HUES48 (cell line): Measurements from ENCODE around the gene MRAP.
A peak's percentile ranks its signal among the peaks of the same experiment; 100 is the strongest.

Source experiments
- H3K27ac ChIP-seq: one replicate; pipeline ENCODE4 v1.7.0; 2013; ENCODE audit warnings: low read depth, low read length, inconsistent platforms
- H3K27me3 ChIP-seq: 2 replicates; pipeline ENCODE4 v1.6.1; 2013; ENCODE audit warnings: mild to moderate bottlenecking, low read length; ENCODE audit not compliant: control insufficient read depth, insufficient read depth
- H3K36me3 ChIP-seq: 2 replicates; pipeline ENCODE4 v1.6.1; 2013; ENCODE audit warnings: low read length; ENCODE audit not compliant: control insufficient read depth, insufficient read depth
- H3K4me1 ChIP-seq: 2 replicates; pipeline ENCODE4 v1.6.1; 2013; ENCODE audit warnings: mild to moderate bottlenecking, low read length; ENCODE audit not compliant: control insufficient read depth, insufficient read depth
- H3K4me3 ChIP-seq: 2 replicates; pipeline ENCODE4 v1.5.1; 2013; ENCODE audit warnings: mild to moderate bottlenecking, low read depth, low read length
- H3K9ac ChIP-seq: 2 replicates; pipeline ENCODE4 v1.6.1; 2013; ENCODE audit warnings: mild to moderate bottlenecking, low read depth, low read length, moderate library complexity
- H3K9me3 ChIP-seq: 2 replicates; pipeline ENCODE4 v1.6.1; 2013; ENCODE audit warnings: low read length; ENCODE audit not compliant: control insufficient read depth, insufficient read depth

Gene MRAP

GRCh38 chr21:32322103-32322502 is 23.4 kb downstream of the MRAP start:
- no peaks in the 10 kb centered on the region for H3K4me1 ChIP-seq
- H3K27me3 ChIP-seq: no peaks in the 10 kb centered on the region
- no peaks in the 10 kb centered on the region for H3K9me3 ChIP-seq
- H3K9ac ChIP-seq: no peak overlapping the region
- peaks cover 100% of the 10 kb centered on the region for H3K36me3 ChIP-seq
- H3K27ac ChIP-seq: no peak overlapping the region
- no peak overlapping the region for H3K4me3 ChIP-seq

- no peaks in the 10 kb centered on the region for H3K9me3 ChIP-seq
- H3K4me1 ChIP-seq: no peaks in the 10 kb centered on the region
- peaks cover 100% of the 10 kb centered on the region for H3K36me3 ChIP-seq
- H3K4me3 ChIP-seq: no peak overlapping the region
- H3K27ac ChIP-seq: no peak overlapping the region
- no peak overlapping the region for H3K9ac ChIP-seq
- H3K27me3 ChIP-seq: no peaks in the 10 kb centered on the region
Observed at GRCh38 chr21:32322676-32323075, 24.0 kb downstream of the MRAP start.

- H3K27me3 ChIP-seq: no peaks in the 10 kb centered on the region
- peaks cover under 1% of the 10 kb centered on the region; the same call in 1 of the 2 replicates for H3K4me1 ChIP-seq
- no peak overlapping the region for H3K27ac ChIP-seq
- no peak overlapping the region for H3K9ac ChIP-seq
- peaks cover 98% of the 10 kb centered on the region for H3K36me3 ChIP-seq
- H3K4me3 ChIP-seq: no peak overlapping the region
- H3K9me3 ChIP-seq: no peaks in the 10 kb centered on the region
Observed at GRCh38 chr21:32325706-32326105, 27.1 kb downstream of the MRAP start.

- Histone ChIP-seq H3K36me3 (peaks cover 93% of the 10 kb centered on the region), H3K4me1 (peaks cover 7% of the 10 kb centered on the region; the same call in 1 of the 2 replicates)
Observed at GRCh38 chr21:32328595-32328994, 29.9 kb downstream of the MRAP start.

GRCh38 chr21:32329331-32329730 is 30.7 kb downstream of the MRAP start:
- Histone ChIP-seq H3K4me1 (peaks cover 7% of the 10 kb centered on the region; the same call in 1 of the 2 replicates), H3K27ac (no peak overlapping the region), H3K9ac (no peak overlapping the region), H3K4me3 (no peak overlapping the region), H3K9me3 (no peaks in the 10 kb centered on the region), H3K36me3 (peaks cover 93% of the 10 kb centered on the region), H3K27me3 (no peaks in the 10 kb centered on the region)

More at GRCh38 chr21:32328595-32328994, 29.9 kb downstream of the MRAP start:
- Histone ChIP-seq H3K27me3 (no peaks in the 10 kb centered on the region), H3K4me3 (no peak overlapping the region), H3K27ac (no peak overlapping the region), H3K9me3 (no peaks in the 10 kb centered on the region), H3K9ac (no peak overlapping the region)

GRCh38 chr21:32329776-32330175 is 31.1 kb downstream of the MRAP start:
- no peaks in the 10 kb centered on the region for H3K9me3 ChIP-seq
- no peak overlapping the region for H3K27ac ChIP-seq
- H3K36me3 ChIP-seq: peaks cover 93% of the 10 kb centered on the region
- peaks cover 7% of the 10 kb centered on the region; the same call in 1 of the 2 replicates for H3K4me1 ChIP-seq
- H3K4me3 ChIP-seq: no peak overlapping the region
- no peaks in the 10 kb centered on the region for H3K27me3 ChIP-seq
- H3K9ac ChIP-seq: no peak overlapping the region

- no peak overlapping the region for H3K4me3 ChIP-seq
- peaks cover 93% of the 10 kb centered on the region for H3K36me3 ChIP-seq
- no peaks in the 10 kb centered on the region for H3K27me3 ChIP-seq
- H3K9me3 ChIP-seq: no peaks in the 10 kb centered on the region
- no peak overlapping the region for H3K9ac ChIP-seq
- peaks cover 13% of the 10 kb centered on the region; the same call in 1 of the 2 replicates for H3K4me1 ChIP-seq
- peak overlapping the region; percentile 82 for H3K27ac ChIP-seq
Observed at GRCh38 chr21:32330784-32331311, 32.2 kb downstream of the MRAP start.

GRCh38 chr21:32331444-32332305 is 33.0 kb downstream of the MRAP start:
- Histone ChIP-seq H3K4me1 (peaks cover 13% of the 10 kb centered on the region; the same call in 1 of the 2 replicates), H3K27me3 (no peaks in the 10 kb centered on the region), H3K36me3 (peaks cover 93% of the 10 kb centered on the region), H3K27ac (peak overlapping the region; percentile 82), H3K4me3 (no peak overlapping the region), H3K9ac (no peak overlapping the region), H3K9me3 (no peaks in the 10 kb centered on the region)

- Histone ChIP-seq H3K27ac (no peak overlapping the region), H3K9ac (no peak overlapping the region), H3K4me1 (peaks cover 13% of the 10 kb centered on the region; the same call in 1 of the 2 replicates), H3K27me3 (no peaks in the 10 kb centered on the region), H3K4me3 (no peak overlapping the region), H3K9me3 (no peaks in the 10 kb centered on the region), H3K36me3 (peaks cover 93% of the 10 kb centered on the region)
Observed at GRCh38 chr21:32332463-32332951, 33.9 kb downstream of the MRAP start.

- no peaks in the 10 kb centered on the region for H3K27me3 ChIP-seq
- no peak overlapping the region for H3K4me3 ChIP-seq
- peaks cover 94% of the 10 kb centered on the region for H3K36me3 ChIP-seq
- peaks cover 13% of the 10 kb centered on the region; the same call in 1 of the 2 replicates for H3K4me1 ChIP-seq
- no peaks in the 10 kb centered on the region for H3K9me3 ChIP-seq
- no peak overlapping the region for H3K27ac ChIP-seq
- no peak overlapping the region for H3K9ac ChIP-seq
Observed at GRCh38 chr21:32333953-32334673, 35.5 kb downstream of the MRAP start.
